ENCODE results near the gene FGA.

The FGA gene

DNA sequence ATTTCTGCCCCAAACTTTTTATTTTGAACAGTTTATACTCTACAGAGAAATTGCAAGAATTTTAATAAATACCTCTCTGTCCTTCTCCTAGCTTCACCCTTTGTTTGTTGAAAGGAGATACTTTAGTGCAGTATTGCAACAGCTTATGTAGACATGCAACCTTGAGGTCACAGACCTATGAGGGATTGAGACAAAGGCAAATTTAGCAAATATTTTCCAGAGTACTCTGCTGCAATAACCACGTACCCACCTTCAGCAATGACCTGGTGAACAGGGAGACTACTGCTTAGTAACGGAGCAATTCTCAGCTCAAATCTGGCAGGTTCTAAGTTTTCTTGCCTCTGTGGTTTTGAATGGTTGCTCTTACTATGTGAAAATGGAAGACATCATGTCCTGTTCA, 13.2 kb downstream of the FGA start:
- DNase-seq, result no peak

DNA sequence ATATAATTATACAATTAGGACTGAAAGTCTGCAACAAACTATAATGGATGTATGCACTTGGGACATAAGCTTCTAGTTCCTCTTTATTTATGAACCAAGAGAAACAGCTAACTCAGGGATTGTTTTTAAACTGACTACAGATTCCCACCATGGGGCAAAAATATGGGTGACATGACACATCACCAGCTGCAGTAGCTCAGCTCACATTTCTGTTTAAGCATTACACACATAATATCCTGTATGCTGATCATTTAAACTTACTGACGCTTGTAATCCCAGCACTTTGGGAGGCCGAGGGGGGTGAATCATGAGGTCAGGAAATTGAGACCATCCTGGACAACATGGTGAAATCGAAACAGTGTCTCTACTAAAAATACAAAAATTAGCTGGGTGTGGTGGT, 16.2 kb downstream of the FGA start:
- DNase-seq, result no peak

DNA sequence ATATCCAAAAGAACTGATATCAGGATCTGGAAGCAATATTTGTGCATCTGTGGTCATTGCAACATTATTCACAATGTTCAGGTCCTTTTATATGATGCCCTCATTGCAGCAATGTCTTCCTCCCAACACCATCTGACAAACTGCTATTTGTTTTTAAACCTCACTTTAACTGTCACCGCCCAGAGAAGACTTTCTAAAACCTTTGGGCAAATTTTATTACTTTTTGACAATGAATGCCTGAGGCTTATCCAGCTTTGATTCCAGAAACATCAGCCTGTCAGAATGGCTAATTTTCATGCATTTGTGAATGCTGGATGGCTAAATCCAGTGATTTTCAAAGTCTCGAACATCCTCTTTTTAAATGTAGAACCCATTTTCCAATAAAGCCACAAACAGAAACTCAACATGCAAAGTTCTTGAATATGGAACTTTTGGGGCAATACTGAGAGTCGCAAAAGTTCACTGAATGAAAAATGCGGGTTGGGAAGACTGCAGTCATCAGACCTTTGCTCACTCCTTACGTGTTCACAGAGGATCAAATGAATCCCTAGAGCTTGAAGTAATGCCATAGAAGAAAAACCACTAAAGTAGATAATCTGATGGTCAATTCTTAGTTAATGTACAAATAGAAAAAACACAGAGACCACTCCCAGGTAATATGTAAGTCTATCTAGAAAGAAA, 17.2 kb downstream of the FGA start:
- no peak for DNase-seq

DNA sequence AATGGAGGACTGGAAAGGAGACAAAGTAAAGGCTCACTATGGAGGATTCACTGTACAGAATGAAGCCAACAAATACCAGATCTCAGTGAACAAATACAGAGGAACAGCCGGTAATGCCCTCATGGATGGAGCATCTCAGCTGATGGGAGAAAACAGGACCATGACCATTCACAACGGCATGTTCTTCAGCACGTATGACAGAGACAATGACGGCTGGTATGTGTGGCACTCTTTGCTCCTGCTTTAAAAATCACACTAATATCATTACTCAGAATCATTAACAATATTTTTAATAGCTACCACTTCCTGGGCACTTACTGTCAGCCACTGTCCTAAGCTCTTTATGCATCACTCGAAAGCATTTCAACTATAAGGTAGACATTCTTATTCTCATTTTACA, 21.0 kb downstream of the FGA start:
- no peak for DNase-seq

DNA sequence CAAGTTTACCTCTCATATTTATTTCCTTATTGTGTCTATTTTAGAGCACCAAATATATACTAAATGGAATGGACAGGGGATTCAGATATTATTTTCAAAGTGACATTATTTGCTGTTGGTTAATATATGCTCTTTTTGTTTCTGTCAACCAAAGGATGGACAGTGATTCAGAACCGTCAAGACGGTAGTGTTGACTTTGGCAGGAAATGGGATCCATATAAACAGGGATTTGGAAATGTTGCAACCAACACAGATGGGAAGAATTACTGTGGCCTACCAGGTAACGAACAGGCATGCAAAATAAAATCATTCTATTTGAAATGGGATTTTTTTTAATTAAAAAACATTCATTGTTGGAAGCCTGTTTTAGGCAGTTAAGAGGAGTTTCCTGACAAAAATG, 21.5 kb downstream of the FGA start:
- no peak for DNase-seq

DNA sequence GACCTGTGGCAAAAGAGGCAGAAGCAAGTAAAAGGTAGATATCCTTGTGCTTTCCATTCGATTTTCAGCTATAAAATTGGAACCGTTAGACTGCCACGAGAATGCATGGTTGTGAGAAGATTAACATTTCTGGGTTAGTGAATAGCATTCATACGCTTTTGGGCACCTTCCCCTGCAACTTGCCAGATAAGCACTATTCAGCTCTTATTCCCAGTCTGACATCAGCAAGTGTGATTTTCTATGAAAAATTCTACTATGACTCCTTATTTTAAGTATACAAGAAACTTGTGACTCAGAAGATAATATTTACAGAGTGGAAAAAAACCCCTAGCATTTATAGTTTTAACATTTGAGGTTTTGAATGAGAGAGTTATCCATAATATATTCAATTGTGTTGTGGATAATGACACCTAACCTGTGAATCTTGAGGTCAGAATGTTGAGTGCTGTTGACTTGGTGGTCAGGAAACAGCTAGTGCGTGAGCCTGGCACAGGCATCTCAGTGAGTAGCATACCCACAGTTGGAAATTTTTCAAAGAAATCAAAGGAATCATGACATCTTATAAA, 23.8 kb downstream of the FGA start:
- no peak for DNase-seq

DNA sequence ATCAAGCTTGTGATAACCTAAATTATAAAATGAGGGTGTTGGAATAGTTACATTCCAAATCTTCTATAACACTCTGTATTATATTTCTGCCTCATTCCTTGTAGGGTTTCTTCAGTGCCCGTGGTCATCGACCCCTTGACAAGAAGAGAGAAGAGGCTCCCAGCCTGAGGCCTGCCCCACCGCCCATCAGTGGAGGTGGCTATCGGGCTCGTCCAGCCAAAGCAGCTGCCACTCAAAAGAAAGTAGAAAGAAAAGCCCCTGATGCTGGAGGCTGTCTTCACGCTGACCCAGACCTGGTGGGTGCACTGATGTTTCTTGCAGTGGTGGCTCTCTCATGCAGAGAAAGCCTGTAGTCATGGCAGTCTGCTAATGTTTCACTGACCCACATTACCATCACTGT, 24.8 kb downstream of the FGA start:
- DNase-seq, result no peak

DNA sequence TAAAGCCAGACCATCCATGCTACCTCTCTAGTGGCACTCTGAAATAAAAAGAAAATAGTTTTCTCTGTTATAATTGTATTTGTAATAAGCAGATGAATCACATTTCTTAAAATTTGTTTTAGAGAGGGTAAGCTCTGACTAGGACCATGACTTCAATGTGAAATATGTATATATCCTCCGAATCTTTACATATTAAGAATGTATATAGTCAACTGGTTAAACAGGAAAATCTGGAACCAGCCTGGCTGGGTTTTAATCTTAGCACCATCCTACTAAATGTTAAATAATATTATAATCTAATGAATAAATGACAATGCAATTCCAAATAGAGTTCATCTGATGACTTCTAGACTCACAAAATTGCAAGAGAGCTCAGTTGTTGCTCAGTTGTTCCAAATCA, 26.2 kb downstream of the FGA start:
- no peak for DNase-seq

DNA sequence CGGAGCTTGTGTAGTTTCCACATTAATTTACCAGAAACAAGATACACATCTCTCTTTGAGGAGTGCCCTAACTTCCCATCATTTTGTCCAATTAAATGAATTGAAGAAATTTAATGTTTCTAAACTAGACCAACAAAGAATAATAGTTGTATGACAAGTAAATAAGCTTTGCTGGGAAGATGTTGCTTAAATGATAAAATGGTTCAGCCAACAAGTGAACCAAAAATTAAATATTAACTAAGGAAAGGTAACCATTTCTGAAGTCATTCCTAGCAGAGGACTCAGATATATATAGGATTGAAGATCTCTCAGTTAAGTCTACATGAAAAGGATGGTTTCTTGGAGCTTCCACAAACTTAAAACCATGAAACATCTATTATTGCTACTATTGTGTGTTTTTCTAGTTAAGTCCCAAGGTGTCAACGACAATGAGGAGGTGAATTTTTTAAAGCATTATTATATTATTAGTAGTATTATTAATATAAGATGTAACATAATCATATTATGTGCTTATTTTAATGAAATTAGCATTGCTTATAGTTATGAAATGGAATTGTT, 27.8 kb downstream of the FGA start, which contains the start of gene FGB:
Gene FGB (plus strand): TSS at position 315 of the 558 bp plus-strand sequence. CDS start 8 bp downstream, at position 323.
- no peak for DNase-seq

DNA sequence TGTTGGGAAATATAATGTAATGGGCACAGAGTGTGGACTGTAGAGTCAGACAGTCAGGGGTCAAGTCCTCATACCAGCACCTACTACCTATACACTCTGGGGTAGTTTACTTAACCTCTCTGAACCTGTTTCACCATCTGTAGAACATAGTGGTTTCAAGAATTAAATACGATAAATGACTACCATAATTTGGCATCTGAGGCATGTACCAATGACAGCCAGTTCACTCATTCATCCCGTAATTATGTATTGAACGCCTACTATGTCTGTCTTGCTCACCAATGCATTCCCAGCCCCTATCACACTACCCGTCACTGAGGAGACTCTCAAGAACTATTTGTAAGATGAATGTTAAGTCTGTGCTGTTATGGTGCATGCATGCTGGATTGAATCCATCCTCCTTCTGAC, 29.7 kb downstream of the FGA start:
- DNase-seq, result no peak

DNA sequence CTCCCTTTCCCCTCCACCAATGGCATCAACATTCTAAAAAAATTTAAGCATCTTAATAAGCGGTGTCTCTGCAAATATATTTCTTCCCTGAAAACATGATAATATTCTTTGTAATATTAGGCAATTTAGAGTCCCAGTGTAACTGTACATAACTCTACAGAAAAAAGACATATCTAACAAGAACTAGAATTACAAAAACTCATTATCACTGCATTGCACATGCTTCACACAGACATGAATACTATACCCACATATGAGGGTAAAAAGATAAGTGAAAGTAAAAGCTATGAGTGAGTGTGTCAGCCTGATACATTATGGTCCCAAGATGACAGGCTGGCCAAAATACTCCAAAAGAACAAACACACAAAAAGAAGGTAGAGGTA, 30.1 kb downstream of the FGA start:
- no peak for DNase-seq

DNA sequence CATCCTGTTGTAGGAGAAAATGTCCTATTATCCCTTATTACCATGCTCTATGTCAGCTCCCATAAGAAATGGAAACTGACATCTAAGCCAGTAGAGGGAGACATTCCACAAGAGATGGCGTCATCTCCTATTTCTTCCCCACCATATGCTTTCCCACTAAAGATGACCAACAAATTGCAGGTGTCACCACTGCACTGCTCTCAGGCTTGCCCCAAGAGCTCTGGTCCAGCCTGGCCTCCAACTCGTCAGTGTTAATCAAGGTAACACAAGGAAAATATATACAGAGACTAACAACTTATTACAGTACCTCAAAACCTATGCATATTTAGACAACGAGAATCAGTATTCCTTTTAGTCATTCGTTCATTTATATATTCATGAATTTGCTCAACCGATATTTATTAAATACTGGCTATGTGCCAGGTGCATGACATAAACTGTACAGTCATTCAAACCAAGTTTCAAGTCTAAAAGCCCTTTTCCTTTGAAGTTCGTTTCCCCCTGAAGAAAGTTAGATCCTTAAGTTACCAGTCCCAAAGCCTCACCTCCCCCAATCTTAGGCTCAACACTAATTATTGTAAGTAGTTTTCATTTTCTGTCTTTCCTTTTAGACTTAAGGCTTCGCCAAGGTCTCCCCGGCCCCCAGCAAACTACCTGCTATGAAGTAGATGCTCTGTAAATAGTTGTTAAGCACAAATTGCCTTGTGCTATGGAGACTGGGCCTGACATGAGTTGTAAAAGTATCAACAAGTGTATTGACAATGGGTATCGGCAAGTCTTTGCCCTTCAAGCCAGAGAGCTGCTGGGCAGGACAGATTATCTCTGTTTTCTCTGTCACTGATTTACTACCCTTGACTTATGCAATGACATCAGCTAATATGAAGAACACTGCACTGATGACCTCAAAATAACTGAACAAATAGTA, 30.8 kb downstream of the FGA start:
- no peak for DNase-seq

DNA sequence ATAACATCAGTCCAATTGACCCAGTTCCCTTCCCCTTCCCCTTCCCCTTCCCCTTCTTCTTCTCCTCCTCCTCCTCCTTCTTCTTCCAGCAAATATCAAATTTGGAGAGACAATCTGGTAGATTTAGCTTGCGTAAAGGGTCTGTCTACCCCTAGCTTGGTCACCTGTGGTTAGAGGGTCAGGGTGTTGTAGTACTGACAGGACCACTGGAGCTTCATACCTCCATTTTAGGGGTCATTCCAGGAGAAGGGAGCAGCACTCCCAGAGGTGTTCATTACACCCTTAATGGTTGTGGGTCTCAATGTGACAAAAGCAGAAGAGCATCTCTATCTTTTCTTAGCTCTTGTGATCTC, 31.4 kb downstream of the FGA start:
- no peak for DNase-seq

DNA sequence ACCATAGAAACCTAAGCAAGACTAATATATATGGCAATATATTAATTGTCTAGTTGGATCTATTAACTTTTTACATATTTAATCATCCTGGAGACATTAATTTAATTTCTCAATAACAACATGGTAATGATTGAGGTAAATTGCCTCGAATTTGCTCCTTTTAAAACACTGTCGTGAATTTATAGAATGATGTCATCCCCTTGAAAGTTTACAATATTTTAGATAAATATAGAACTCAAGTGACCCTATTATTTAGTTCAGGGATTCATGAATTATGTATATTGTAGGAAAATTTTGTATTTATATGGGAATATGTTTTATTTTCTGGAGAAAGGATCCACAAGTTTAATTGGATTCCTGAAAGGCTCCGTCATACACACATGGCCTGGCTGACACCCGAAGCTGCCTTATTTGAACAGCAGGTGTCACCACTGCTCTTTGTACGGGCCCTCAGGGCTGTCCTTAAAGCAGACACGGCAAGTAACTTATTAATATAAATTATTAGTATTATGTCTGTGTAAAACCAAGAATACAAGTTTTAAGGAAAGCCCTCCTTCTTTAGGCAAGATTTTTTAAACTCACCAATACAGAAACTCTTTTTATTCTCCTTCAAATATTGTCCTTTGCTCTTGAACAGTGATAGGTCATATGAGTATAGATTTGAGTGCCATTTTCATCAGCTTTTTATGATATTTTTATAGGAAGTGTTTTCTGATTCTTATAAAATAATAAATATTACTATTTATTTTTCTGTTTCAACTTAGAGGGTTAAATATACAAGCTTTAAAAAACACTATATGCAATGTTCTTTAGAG, 38.5 kb downstream of the FGA start:
- DNase-seq, result peak; percentile 22

DNA sequence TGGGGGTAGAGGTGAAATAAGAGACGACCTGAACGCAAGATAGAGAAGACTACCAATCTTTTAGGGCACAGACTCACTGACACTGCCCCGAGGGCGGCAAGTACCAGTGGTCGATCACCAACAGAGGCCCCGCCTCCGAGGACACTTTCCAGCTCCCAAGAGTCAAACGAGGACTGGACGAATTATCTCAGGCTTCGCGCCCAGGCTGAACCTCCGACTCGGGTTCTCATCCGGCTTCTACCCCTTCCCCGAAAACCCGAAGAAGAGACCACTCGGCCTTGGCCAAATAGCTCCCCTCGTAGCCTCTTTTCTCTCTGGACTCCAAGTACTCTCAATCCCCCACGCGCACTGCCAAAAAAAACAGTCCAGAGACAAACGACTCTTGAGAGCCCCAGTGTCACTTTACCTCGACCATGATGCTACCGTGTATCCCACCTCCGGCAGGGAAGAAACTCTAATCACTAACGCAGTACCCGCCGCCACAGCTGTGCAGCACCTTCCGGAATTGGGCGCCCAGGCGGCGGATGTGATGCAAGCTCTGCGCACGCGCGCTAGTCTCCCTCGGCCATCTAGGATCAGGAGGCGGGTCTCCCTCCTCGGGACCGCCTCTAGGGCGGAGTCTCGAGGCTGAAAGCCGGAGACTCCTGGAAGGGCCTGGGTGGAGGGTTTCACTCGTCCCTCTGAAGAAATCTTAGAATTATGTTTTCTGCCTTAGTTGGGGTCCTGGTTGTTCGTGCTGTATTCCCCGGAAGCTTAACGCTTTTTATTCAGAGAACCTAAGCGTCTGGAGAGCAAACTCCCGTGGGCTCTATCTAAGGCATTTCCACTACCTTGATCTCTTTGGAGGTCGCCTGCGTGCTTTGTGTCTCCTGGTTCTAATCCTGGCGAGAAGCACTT, 40.4 kb downstream of the FGA start, which contains the start of gene PLRG1:
Gene PLRG1 (minus strand): TSS at position 507 of the 897 bp plus-strand sequence. CDS start 92 bp downstream, at position 415.
- DNase-seq, result peak; percentile 82

DNA sequence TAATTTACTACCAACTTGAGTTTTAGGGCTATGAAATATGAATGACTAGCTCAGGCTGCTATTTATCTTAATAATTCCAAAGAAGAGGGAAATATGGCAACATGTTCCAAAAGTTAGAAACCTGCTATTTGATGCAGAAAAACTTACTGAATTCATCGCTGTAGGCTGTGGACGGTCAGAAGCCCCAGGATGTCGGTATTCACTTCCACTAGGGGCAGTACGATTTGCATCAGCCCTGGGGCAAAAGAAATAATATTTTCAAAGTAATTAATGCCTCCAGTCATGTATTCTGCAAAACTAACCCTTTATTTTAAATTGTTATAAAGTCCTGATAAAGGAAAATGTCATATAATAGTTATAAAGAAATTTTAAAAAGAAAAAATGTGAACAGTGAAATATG, 44.9 kb downstream of the FGA start:
- DNase-seq, result no peak

DNA sequence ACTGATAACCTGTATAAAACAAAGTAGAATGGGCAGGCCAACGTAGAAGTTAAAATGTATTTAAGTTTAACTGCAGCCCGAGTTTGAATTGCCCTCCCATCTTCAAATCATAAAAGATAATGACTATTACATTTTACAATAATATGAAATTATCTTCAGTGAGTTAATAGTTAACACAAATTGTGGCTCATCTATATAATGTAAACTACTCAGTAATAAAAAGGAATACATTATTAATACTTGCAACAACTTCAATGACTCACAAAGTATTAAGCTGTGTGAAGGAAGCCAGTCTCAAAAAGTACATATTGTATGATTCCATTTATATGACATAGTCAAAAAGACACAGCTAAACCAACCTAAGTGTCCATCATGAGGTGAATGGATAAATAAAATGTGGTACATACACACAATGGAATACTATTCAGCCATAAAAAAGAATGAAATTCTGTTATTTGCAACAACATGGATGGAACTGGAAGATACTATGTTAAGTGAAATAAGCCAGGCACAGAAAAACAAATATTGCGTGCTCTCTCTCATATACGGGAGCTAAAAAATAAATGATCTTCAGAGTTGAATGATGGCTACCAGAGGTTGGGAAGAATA, 48.2 kb downstream of the FGA start:
- no peak for DNase-seq
